Osteocyte (in vitro differentiated cells): Measurements from ENCODE around the gene GAP43. TPM values are rescaled to one million over a fixed set of nuclear protein-coding genes. Genes with fewer than 3 reads are reported as not detected.

ENCODE experiments used
- DNase-seq: peaks from one replicate; pipeline ENCODE4 v3.0.0; 2021; ENCODE audit warnings: mixed read lengths; ENCODE audit not compliant: unreplicated experiment; ENCODE audit errors: extremely low spot score
- H3K27ac Mint-ChIP-seq: one replicate; pipeline ENCODE4 v1.8.0; 2021; ENCODE audit warnings: mild to moderate bottlenecking, mixed read lengths; ENCODE audit not compliant: unreplicated experiment
- H3K27me3 Mint-ChIP-seq: one replicate; pipeline ENCODE4 v1.8.0; 2021; ENCODE audit warnings: mixed read lengths; ENCODE audit not compliant: unreplicated experiment
- H3K36me3 Mint-ChIP-seq: one replicate; pipeline ENCODE4 v1.8.0; 2021; ENCODE audit warnings: mixed read lengths; ENCODE audit not compliant: unreplicated experiment
- H3K4me1 Mint-ChIP-seq: one replicate; pipeline ENCODE4 v1.8.0; 2021; ENCODE audit warnings: mixed read lengths; ENCODE audit not compliant: unreplicated experiment
- H3K4me3 Mint-ChIP-seq: one replicate; pipeline ENCODE4 v1.8.0; 2021; ENCODE audit warnings: mild to moderate bottlenecking, moderate library complexity, mixed read lengths; ENCODE audit not compliant: unreplicated experiment
- H3K9me3 Mint-ChIP-seq: one replicate; pipeline ENCODE4 v1.8.0; 2021; ENCODE audit warnings: mixed read lengths; ENCODE audit not compliant: unreplicated experiment
- total RNA-seq: library from RNA; stranded (reverse); gene quantifications from 2 replicates; pipeline ENCODE4 v1.2.1, GENCODE V29; 2021
- TF ChIP-seq, protein P1 (sequence below): fragments of 200-600 bp; sonication (generic); IDR thresholded peaks from 2 replicates; pipeline ENCODE4 v1.5.0; 2021; ENCODE audit warnings: antibody characterized with exemption, mild to moderate bottlenecking, moderate library complexity

Gene GAP43
- total RNA-seq, 1 donor from 2014 or later: 3.2 TPM

DNA sequence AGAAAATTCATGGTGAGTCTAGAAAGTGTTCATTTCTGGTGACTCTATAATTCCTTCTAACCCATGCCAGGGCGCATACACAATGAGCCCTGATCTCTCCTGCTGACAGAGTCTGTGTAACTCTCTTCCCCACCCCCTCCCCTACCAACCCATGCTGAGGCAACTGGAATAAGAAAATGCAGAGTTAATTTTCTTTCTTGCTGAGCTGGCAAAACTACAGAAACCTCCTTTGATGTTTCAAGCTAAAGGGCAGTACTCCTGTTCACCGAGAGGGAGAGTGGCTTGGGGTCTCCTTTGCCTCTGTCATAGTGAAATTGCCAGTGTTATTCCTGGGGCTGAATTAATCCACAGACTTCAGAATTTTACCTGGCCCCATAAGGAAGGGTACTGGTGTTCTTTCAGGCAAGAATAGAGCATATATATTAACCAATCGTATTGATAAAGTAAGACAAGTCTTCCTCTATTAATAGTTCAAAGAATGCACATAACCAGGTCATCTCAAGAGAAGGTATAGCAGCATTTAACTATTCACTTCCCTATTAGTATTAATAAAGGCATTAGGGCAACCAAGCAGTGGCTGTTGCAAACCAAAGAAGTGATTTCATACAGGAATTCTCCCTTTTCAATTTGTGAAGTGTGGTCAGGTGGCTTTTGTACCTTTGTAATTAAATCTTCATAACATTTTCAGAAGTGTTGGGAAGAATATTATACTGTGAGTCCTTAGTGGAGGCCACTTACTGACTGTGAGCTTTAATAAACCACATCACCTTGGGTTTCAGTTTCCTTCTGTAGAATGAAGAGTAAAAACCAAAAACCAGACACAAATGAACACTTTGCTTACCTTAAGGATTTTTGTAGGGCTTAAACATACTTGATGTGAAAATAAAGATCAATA, 4.1 kb downstream of the GAP43 start:
- DNase-seq: no peak
- no peak overlapping the region for H3K4me3 Mint-ChIP-seq
- TF ChIP-seq, protein P1, sequence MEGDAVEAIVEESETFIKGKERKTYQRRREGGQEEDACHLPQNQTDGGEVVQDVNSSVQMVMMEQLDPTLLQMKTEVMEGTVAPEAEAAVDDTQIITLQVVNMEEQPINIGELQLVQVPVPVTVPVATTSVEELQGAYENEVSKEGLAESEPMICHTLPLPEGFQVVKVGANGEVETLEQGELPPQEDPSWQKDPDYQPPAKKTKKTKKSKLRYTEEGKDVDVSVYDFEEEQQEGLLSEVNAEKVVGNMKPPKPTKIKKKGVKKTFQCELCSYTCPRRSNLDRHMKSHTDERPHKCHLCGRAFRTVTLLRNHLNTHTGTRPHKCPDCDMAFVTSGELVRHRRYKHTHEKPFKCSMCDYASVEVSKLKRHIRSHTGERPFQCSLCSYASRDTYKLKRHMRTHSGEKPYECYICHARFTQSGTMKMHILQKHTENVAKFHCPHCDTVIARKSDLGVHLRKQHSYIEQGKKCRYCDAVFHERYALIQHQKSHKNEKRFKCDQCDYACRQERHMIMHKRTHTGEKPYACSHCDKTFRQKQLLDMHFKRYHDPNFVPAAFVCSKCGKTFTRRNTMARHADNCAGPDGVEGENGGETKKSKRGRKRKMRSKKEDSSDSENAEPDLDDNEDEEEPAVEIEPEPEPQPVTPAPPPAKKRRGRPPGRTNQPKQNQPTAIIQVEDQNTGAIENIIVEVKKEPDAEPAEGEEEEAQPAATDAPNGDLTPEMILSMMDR: no peak
- peaks cover 15% of the 10 kb centered on the region for H3K4me1 Mint-ChIP-seq
- no peak overlapping the region for H3K27ac Mint-ChIP-seq
- no peaks in the 10 kb centered on the region for H3K36me3 Mint-ChIP-seq
- peaks cover 32% of the 10 kb centered on the region for H3K27me3 Mint-ChIP-seq
- no peaks in the 10 kb centered on the region for H3K9me3 Mint-ChIP-seq

DNA sequence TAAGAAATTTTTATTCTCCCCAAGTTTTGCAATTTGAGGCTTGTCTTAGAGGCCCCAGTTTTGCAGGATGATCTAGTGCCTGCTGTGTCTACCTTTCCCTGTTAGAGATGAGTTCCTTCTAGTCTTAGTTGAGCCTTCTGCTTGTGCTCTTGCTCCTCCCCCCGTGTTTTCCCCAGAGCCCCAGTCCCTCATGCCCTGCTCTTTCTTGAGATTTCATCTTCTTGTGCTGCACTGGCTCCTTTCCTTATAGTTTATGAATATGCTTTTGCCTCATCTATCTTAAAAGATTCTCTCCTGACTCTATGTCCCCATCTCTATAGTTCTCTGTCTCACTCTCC, 4.7 kb downstream of the GAP43 start:
- TF ChIP-seq, protein P1: no peak
- Mint-ChIP-seq H3K9me3 (no peaks in the 10 kb centered on the region), H3K4me1 (peaks cover 14% of the 10 kb centered on the region), H3K27me3 (peaks cover 32% of the 10 kb centered on the region), H3K4me3 (no peak overlapping the region), H3K36me3 (no peaks in the 10 kb centered on the region), H3K27ac (no peak overlapping the region)
- no peak for DNase-seq

DNA sequence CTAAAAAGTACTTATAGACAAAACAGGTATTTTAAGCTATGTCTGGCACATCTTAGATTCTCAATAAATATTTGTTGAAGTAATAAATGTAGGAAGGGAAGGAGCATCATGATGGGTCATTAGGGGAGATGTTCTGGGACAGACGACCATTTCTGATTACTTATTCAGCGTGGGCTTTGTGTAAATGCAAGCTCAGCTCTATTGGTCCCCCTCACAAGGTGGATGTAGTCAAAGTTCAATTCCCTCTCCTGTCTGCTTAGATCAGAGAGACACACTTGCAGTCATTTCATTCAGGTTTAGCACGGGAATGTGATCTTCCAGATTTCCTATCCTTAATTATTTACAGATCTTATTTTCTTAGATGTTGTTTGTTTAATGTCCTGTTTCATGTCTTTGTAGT, 7.5 kb downstream of the GAP43 start:
- no peaks in the 10 kb centered on the region for H3K4me1 Mint-ChIP-seq
- no peak overlapping the region for H3K27ac Mint-ChIP-seq
- H3K9me3 Mint-ChIP-seq: no peaks in the 10 kb centered on the region
- no peaks in the 10 kb centered on the region for H3K36me3 Mint-ChIP-seq
- TF ChIP-seq, protein P1: no peak
- peaks cover 20% of the 10 kb centered on the region for H3K27me3 Mint-ChIP-seq
- no peak overlapping the region for H3K4me3 Mint-ChIP-seq
- DNase-seq: no peak

DNA sequence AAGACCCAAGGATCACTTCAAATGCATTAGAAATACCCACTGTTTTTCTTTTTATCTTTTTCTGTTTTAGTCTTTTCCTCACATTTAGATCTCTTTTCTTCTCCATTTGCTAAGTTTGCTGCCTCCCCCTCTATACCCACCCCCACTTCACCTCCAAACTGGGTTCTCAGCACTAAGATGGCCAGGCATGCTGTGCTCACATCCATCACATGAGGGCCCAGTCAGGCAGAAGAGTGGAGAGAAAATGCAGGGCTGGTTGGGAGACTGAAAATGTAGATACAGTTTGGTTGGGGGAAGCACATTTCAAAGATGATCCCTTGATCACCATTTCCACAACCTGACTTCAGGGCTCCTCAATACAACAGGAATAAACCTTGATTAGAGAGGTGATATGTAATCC, 8.7 kb downstream of the GAP43 start:
- Mint-ChIP-seq H3K27ac (no peak overlapping the region), H3K4me3 (no peak overlapping the region), H3K9me3 (no peaks in the 10 kb centered on the region), H3K27me3 (peaks cover 9% of the 10 kb centered on the region), H3K4me1 (no peaks in the 10 kb centered on the region), H3K36me3 (no peaks in the 10 kb centered on the region)
- DNase-seq: no peak
- TF ChIP-seq, protein P1: no peak

DNA sequence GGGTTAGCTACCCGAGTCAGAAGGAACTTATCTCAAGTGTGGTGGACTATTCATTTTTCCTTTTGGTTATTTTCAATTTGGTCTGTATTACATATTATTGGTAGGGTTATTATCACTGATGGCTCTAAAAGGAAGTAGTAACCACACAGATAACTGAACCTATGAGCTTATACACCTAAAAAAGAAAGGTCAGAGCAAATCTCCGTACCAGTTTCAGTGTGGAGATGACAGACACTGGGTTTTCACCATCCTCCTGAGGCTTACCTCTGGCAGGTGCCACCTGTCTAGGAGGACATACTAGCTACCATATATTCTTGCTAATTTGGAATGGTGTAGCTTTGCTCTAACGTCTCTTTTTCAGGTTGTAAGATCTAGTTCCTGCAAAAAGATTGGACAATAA, 10.2 kb downstream of the GAP43 start:
- Mint-ChIP-seq H3K27ac (no peak overlapping the region), H3K4me3 (no peak overlapping the region), H3K4me1 (no peaks in the 10 kb centered on the region), H3K36me3 (no peaks in the 10 kb centered on the region), H3K9me3 (no peaks in the 10 kb centered on the region), H3K27me3 (peaks cover 4% of the 10 kb centered on the region)
- DNase-seq: no peak
- TF ChIP-seq, protein P1: no peak
